GM12878 (cell line): Measurements from ENCODE around the gene TSPYL6. TPM values are rescaled to one million over a fixed set of nuclear protein-coding genes. Genes with fewer than 3 reads are reported as not detected.

Experiments
- ATAC-seq: fragments of 200-7000 bp; cut with Tn5 transposase; 3 replicates; pipeline ENCODE4 v1.9.1; 2020; ENCODE audit warnings: mild to moderate bottlenecking, moderate library complexity
- BruUV-seq: library from RNA; stranded (reverse); fragments of 400-500 nt; replicated peaks from 2 replicates; lab custom pipeline; 2021; lab: Mats Ljungman, UMichigan
- CTCF ChIA-PET: fragments of 300-600 bp; sonication (Branson Sonifier 250); formaldehyde crosslinking; extraction: SDS; loops from one replicate; lab custom pipeline; 2021; ENCODE audit warnings: inconsistent platforms; lab: Yijun Ruan, JAX
- POLR2A ChIA-PET: fragments of 350-600 bp; formaldehyde crosslinking; extraction: SDS; loops from one replicate; lab custom pipeline; 2021; ENCODE audit warnings: inconsistent platforms; lab: Charles Lee
- RAD21 ChIA-PET: fragments of 300-600 bp; sonication (Branson Sonifier 250); formaldehyde crosslinking; loops from one replicate; lab custom pipeline; 2023; ENCODE audit warnings: antibody characterized with exemption; ENCODE audit not compliant: unreplicated experiment; lab: Charles Lee
- SMC1A ChIA-PET: fragments of 300-600 bp; sonication (Branson Sonifier 250); formaldehyde crosslinking; loops from one replicate; lab custom pipeline; 2023; ENCODE audit not compliant: unreplicated experiment, uncharacterized antibody; lab: Charles Lee
- DNase-seq: peaks from one replicate; pipeline ENCODE4 v3.0.0-alpha.2; 2011; ENCODE audit warnings: low read depth, low spot score
- FAIRE-seq: peaks from 3 replicates; lab custom pipeline; 2011; peaks lifted over from hg19 to GRCh38; lab: Jason Lieb, UNC
- H2AFZ ChIP-seq: 2 replicates; pipeline ENCODE4 v1.6.0; 2011; ENCODE audit warnings: low read depth, low read length, control low read depth; ENCODE audit not compliant: control insufficient read depth
- H3K27ac ChIP-seq: 2 replicates; pipeline ENCODE4 v1.5.1; 2011; ENCODE audit warnings: control low read depth; ENCODE audit not compliant: control insufficient read depth, insufficient read depth
- H3K27me3 ChIP-seq, 2 experiments: replicated peaks in 1 of 2; 2 replicates each; pipeline versions ENCODE4 v1.6.0 to v1.6.1; 2011; ENCODE audit warnings: low read length in 1 of 2; ENCODE audit not compliant: control insufficient read depth in 2 of 2, insufficient read depth in 2 of 2
- H3K36me3 ChIP-seq, 2 experiments: 2 replicates each; pipeline ENCODE4 v1.5.1; 2011; ENCODE audit warnings: low read length in 1 of 2; ENCODE audit not compliant: control insufficient read depth in 2 of 2, insufficient read depth in 2 of 2
- H3K4me1 ChIP-seq: 2 replicates; pipeline ENCODE4 v1.6.1; 2011; ENCODE audit warnings: mild to moderate bottlenecking, low read length, moderate library complexity, mixed read lengths; ENCODE audit not compliant: control insufficient read depth, insufficient read depth
- H3K4me2 ChIP-seq: 2 replicates; pipeline ENCODE4 v1.6.0; 2011; ENCODE audit warnings: control low read depth; ENCODE audit not compliant: control insufficient read depth, insufficient read depth
- H3K4me3 ChIP-seq: fragments of 200-600 bp; sonication (generic); 2 replicates; pipeline ENCODE4 v1.5.1; 2016
- H3K79me2 ChIP-seq: 2 replicates; pipeline ENCODE4 v1.6.0; 2011; ENCODE audit warnings: low read length; ENCODE audit not compliant: control insufficient read depth, insufficient read depth
- H3K9ac ChIP-seq: 2 replicates; pipeline ENCODE4 v1.8.0; 2011; ENCODE audit warnings: low read length, control low read depth, mixed read lengths; ENCODE audit not compliant: control insufficient read depth, insufficient read depth
- H3K9me3 ChIP-seq: replicated peaks from 3 replicates; pipeline ENCODE4 v1.5.1; 2011; ENCODE audit warnings: mild to moderate bottlenecking, low read length; ENCODE audit not compliant: control insufficient read depth, insufficient read depth
- H4K20me1 ChIP-seq: 2 replicates; pipeline ENCODE4 v1.6.0; 2011; ENCODE audit not compliant: control insufficient read depth, insufficient read depth
- BHLHE40 ChIP-seq, 2 experiments: fragments of 450-650 bp in 1 of 2; IDR thresholded peaks; 2 replicates each; pipeline ENCODE4 v1.6.1; 2011 to 2017; ENCODE audit warnings: low read depth in 2 of 2, borderline replicate concordance in 1 of 2, improper control_type of control experiment in 1 of 2, low read length in 1 of 2, mild to moderate bottlenecking in 1 of 2
- CHD1 ChIP-seq: IDR thresholded peaks from 2 replicates; pipeline ENCODE4 v1.6.1; 2012; ENCODE audit warnings: low read depth, low read length, improper control_type of control experiment
- ELK1 ChIP-seq: IDR thresholded peaks from 2 replicates; pipeline ENCODE4 v1.6.1; 2012; ENCODE audit warnings: low read depth, low read length, improper control_type of control experiment
- IRF5 ChIP-seq: fragments of 450-650 bp; IDR thresholded peaks from 2 replicates; pipeline ENCODE4 v1.6.1; 2017; ENCODE audit warnings: borderline replicate concordance
- NR2C1 ChIP-seq: fragments of 450-650 bp; IDR thresholded peaks from 2 replicates; pipeline ENCODE4 v1.6.1; 2017; ENCODE audit warnings: antibody characterized with exemption, mild to moderate bottlenecking, moderate library complexity
- RBBP5 ChIP-seq: fragments of 200-600 bp; sonication (generic); conservative IDR thresholded peaks from 2 replicates; pipeline ENCODE4 v1.6.1; 2016
- RELA ChIP-seq: fragments of 450-650 bp; IDR thresholded peaks from 2 replicates; pipeline ENCODE4 v1.8.0; 2014; ENCODE audit warnings: borderline replicate concordance; ENCODE audit not compliant: partially characterized antibody
- SMC3 ChIP-seq: IDR thresholded peaks from 2 replicates; pipeline ENCODE4 v1.6.1; 2011; ENCODE audit warnings: low read length, improper control_type of control experiment, borderline replicate concordance
- STAT3 ChIP-seq: IDR thresholded peaks from 2 replicates; pipeline ENCODE4 v1.6.1; 2011; ENCODE audit warnings: low read depth, low read length, improper control_type of control experiment
- ZBTB4 ChIP-seq: fragments of 450-650 bp; formaldehyde crosslinking; IDR thresholded peaks from 2 replicates; pipeline ENCODE4 v1.4.0; 2022; ENCODE audit warnings: mild to moderate bottlenecking, moderate library complexity
- ZNF274 ChIP-seq: IDR thresholded peaks from one replicate; pipeline ENCODE4 v1.8.0; 2011; ENCODE audit not compliant: insufficient read length, insufficient read depth
- ZNF592 ChIP-seq: fragments of 450-650 bp; IDR thresholded peaks from 2 replicates; pipeline ENCODE4 v1.6.1; 2017; ENCODE audit warnings: mild to moderate bottlenecking, moderate library complexity
- WGBS: methylation state at CpG from one replicate; pipeline ENCODE4 v1.1.6; 2016; ENCODE audit warnings: low lambda C conversion rate; ENCODE audit not compliant: insufficient replicate concordance, insufficient coverage; ENCODE audit errors: missing lambda C conversion rate; 5-methylcytosine and 5-hydroxymethylcytosine counted together
- in situ Hi-C: fragments of 300-500 bp; cut with MboI; formaldehyde crosslinking; loops from 9 replicates; pipeline ENCODE4 v1.14.3; 2018; ENCODE audit warnings: mixed read lengths
- intact Hi-C: fragments of 100-400 bp; cut with micrococcal nuclease; formaldehyde crosslinking; loops from one replicate; pipeline ENCODE4 v1.14.2; 2022; ENCODE audit not compliant: unreplicated experiment
- polyA plus RNA-seq, 11 experiments: library from polyadenylated mRNA; depleted of rRNA in 4 of 11; unstranded in 6 of 11; stranded (reverse) in 5 of 11; fragments of >200 nt; fragmentation: Nextera tagmentation in 4 of 11; fragmentation: Illumina TruSeq in 1 of 11; extraction: Ambion mirVana in 4 of 11; extraction: Trizol in 1 of 11; gene quantifications; 1 replicate in 1 of 11; 2 replicates in 10 of 11; pipeline versions ENCODE4 v1.2.1 to v1.2.3, GENCODE V29; 2011 to 2016; ENCODE audit warnings: inconsistent platforms in 2 of 11, missing spikeins in 2 of 11, low read depth in 1 of 11
- total RNA-seq, 4 experiments: library from RNA; depleted of rRNA in 3 of 4; stranded (reverse); fragments of >200 nt in 3 of 4; fragmentation: Illumina TruSeq in 1 of 4; extraction: Trizol in 1 of 4; gene quantifications; 2 replicates each; pipeline versions ENCODE4 v1.2.1 to v1.2.3, GENCODE V29; 2013 to 2021

The TSPYL6 gene
- total and polyA plus RNA-seq, 10 of the 15 experiments (the other 5 are each of a cell fraction or from before 2014, with no cell fraction given): not detected

- H4K20me1 ChIP-seq: no peaks in the 10 kb centered on the region
- FAIRE-seq (no peak), ATAC-seq (no peak), DNase-seq (no peak)
- H3K4me2 ChIP-seq: no peak overlapping the region
- ChIA-PET RAD21 (interaction anchor here (0.6 kb wide), 1 partner anchor 404 kb away, joined by 3 read pairs; no protein-coding TSS in a partner anchor), CTCF (no interaction called here), SMC1A (no interaction called here), POLR2A (no interaction called here)
- no peak overlapping the region for H2AFZ ChIP-seq
- intact Hi-C loops (no loop called here), in situ Hi-C loops (no loop called here)
- no peak overlapping the region for H3K4me3 ChIP-seq
- H3K27ac ChIP-seq: no peak overlapping the region
- 48% methylated on average over 9 of the region's 9 CpGs for WGBS
- no peaks in the 10 kb centered on the region for H3K79me2 ChIP-seq
- TF ChIP-seq SMC3 (no peak), ZBTB4 (CRISPR knock-in tag) (no peak), ZNF592 (no peak), BHLHE40 (IDR thresholded peaks at IDR 0.05; ENCODE audit: borderline replicate concordance in 1 of 2, low read depth in 2 of 2, low read length in 1 of 2) (no peak), NR2C1 (no peak), ZNF274 (no peak), STAT3 (no peak), ELK1 (no peak), RELA (no peak), CHD1 (no peak), RBBP5 (no peak), IRF5 (no peak)
- H3K4me1 ChIP-seq: no peaks in the 10 kb centered on the region
- H3K9ac ChIP-seq: no peak overlapping the region
- H3K27me3 ChIP-seq: no peaks in the 10 kb centered on the region
- H3K9me3 ChIP-seq: no peaks in the 10 kb centered on the region
- no peaks in the 10 kb centered on the region for H3K36me3 ChIP-seq
- no TSS peak for BruUV-seq
These were observed 34.5 kb upstream of the TSPYL6 start for GRCh38 chr2:54290356-54291025.
